HG03175 (cell line): ENCODE results near the gene TNPO3.

Experiments
- ATAC-seq: cut with Tn5 transposase; IDR thresholded peaks from one replicate; pipeline ENCODE4 v1.9.1; 2021; ENCODE audit warnings: mild to moderate bottlenecking, moderate library complexity; ENCODE audit not compliant: unreplicated experiment

Gene TNPO3

GRCh38 chr7:128911423-128912031 lies 143.4 kb downstream of the TNPO3 start:
- no peak for ATAC-seq

GRCh38 chr7:128910569-128910945 lies 144.4 kb downstream of the TNPO3 start, which contains the start of gene KCP:
KCP (minus strand) TSS chr7:128910709; CDS start chr7:128910676, 33 bp downstream.
- no peak for ATAC-seq

GRCh38 chr7:128909625-128910568 lies 145.0 kb downstream of the TNPO3 start:
- no peak for ATAC-seq

GRCh38 chr7:128908750-128909624 lies 145.9 kb downstream of the TNPO3 start:
- ATAC-seq, result no peak

GRCh38 chr7:128906766-128907559 lies 147.9 kb downstream of the TNPO3 start:
- ATAC-seq, result no peak

GRCh38 chr7:128906001-128906765 lies 148.7 kb downstream of the TNPO3 start:
- ATAC-seq, result no peak

- no peak for ATAC-seq
These were observed 150.3 kb downstream of the TNPO3 start for GRCh38 chr7:128904381-128905197.
